Suppressor macrophage (primary cell): ENCODE data around the gene HMX1.
A peak's percentile ranks its signal among the peaks of the same experiment; 100 is the strongest.

Experiments
- DNase-seq, 4 experiments: peaks; one replicate each; pipeline ENCODE4 v3.0.0-alpha.2; 2020 to 2022

The HMX1 gene

GRCh38 chr4:8867624-8868320 is 3.9 kb downstream of the HMX1 start:
- DNase-seq, result no peak

GRCh38 chr4:8866828-8867623 is 4.6 kb downstream of the HMX1 start:
- no peak for DNase-seq

- DNase-seq, result no peak
Observed at GRCh38 chr4:8866421-8866820, 5.2 kb downstream of the HMX1 start.

GRCh38 chr4:8865681-8866310 is 5.8 kb downstream of the HMX1 start:
- DNase-seq, result no peak

GRCh38 chr4:8864912-8865680 is 6.5 kb downstream of the HMX1 start:
- DNase-seq, result no peak

GRCh38 chr4:8863686-8864682 is 7.7 kb downstream of the HMX1 start:
- DNase-seq, result no peak

- no peak for DNase-seq
Observed at GRCh38 chr4:8862800-8863685, 8.6 kb downstream of the HMX1 start.

GRCh38 chr4:8862334-8862733 is 9.3 kb downstream of the HMX1 start:
- DNase-seq, result no peak

GRCh38 chr4:8861576-8862295 is 9.9 kb downstream of the HMX1 start:
- no peak for DNase-seq

GRCh38 chr4:8860892-8861575 is 10.6 kb downstream of the HMX1 start:
- DNase-seq, result no peak

- no peak for DNase-seq
Observed at GRCh38 chr4:8860096-8860891, 11.3 kb downstream of the HMX1 start.

- no peak for DNase-seq
Observed at GRCh38 chr4:8859550-8860095, 12.0 kb downstream of the HMX1 start.

- no peak for DNase-seq
Observed at GRCh38 chr4:8858701-8859210, 12.9 kb downstream of the HMX1 start.

- DNase-seq, result no peak
Observed at GRCh38 chr4:8857766-8858700, 13.6 kb downstream of the HMX1 start.

GRCh38 chr4:8856835-8857621 is 14.6 kb downstream of the HMX1 start:
- peak in 2 of 4 experiments; percentile 11 to 13 for DNase-seq

- no peak for DNase-seq
Observed at GRCh38 chr4:8855818-8856245, 15.8 kb downstream of the HMX1 start.
